ENCODE results near the gene ATP13A5. TPM values are rescaled to one million over a fixed set of nuclear protein-coding genes. Genes with fewer than 3 reads are reported as not detected.

Gene ATP13A5
- total and polyA plus RNA-seq, 3 donors from 2014 or later: 0.16 to 0.26 (median 0.25) TPM

DNA sequence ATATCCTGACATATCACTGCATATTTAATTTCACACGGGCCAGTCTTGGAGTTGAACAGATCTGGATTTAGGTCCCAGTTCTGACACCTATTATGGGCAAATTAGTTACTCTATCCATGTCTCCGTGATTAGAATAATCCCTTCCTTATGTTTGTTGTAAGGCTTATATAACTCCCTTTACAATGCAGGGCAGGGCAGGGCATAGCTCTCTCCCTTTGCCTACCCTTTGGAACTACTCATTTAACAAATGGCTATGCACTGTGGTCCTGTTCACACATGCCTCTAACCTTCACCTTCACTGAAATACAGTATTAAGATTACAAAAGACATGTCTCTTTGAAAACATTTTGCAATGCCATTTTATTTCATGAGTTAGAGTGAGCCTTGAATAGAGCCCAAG is 24.8 kb upstream of the ATP13A5 start:
- Histone ChIP-seq H3K36me3 (ENCODE audit: low read depth, missing control alignments) (no peaks in the 10 kb centered on the region), H3K27me3 (no peaks in the 10 kb centered on the region), H3K27ac (no peak overlapping the region), H3K9me3 (no peaks in the 10 kb centered on the region), H3K4me3 (no peak overlapping the region), H3K4me1 (no peaks in the 10 kb centered on the region)
- WGBS, 2 donors: 90 to 94% methylated on average over 2 of the region's 2 CpGs
- no peak for DNase-seq
- TF ChIP-seq, protein P1, sequence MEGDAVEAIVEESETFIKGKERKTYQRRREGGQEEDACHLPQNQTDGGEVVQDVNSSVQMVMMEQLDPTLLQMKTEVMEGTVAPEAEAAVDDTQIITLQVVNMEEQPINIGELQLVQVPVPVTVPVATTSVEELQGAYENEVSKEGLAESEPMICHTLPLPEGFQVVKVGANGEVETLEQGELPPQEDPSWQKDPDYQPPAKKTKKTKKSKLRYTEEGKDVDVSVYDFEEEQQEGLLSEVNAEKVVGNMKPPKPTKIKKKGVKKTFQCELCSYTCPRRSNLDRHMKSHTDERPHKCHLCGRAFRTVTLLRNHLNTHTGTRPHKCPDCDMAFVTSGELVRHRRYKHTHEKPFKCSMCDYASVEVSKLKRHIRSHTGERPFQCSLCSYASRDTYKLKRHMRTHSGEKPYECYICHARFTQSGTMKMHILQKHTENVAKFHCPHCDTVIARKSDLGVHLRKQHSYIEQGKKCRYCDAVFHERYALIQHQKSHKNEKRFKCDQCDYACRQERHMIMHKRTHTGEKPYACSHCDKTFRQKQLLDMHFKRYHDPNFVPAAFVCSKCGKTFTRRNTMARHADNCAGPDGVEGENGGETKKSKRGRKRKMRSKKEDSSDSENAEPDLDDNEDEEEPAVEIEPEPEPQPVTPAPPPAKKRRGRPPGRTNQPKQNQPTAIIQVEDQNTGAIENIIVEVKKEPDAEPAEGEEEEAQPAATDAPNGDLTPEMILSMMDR (IDR thresholded peaks at IDR 0.05): no peak
- intact Hi-C loops (cut with DNase I; ENCODE audit: low total_unique reads): no loop called here

DNA sequence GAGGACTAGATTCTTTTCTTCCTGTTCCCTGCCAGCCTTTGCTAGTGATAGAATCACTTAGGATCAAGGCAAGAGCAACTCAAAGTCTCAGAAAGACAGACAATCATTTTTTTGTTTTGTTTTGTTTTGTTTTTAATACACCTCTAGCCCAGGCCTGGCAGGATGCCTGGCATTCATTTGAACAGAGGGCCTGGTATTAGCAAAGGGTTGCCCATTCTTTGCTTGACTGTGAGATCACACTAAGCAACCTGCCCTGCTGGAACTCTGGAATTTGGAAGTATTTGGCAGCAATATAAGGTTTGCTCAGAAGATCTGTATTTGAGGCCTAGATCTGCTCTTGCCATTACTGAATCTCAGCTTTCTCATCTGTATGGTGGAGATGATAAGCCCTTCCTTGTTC is 21.8 kb upstream of the ATP13A5 start:
- TF ChIP-seq POLR2A (IDR thresholded peaks at IDR 0.05): no peak
- TF ChIP-seq, protein P1 (IDR thresholded peaks at IDR 0.05): no peak
- Histone ChIP-seq H3K27me3 (no peaks in the 10 kb centered on the region), H3K4me1 (no peaks in the 10 kb centered on the region), H3K27ac (no peak overlapping the region), H3K9me3 (no peaks in the 10 kb centered on the region), H3K4me3 (no peak overlapping the region), H3K36me3 (ENCODE audit: low read depth, missing control alignments) (no peaks in the 10 kb centered on the region)
- intact Hi-C loops (cut with DNase I; ENCODE audit: low total_unique reads): no loop called here
- no peak for DNase-seq

DNA sequence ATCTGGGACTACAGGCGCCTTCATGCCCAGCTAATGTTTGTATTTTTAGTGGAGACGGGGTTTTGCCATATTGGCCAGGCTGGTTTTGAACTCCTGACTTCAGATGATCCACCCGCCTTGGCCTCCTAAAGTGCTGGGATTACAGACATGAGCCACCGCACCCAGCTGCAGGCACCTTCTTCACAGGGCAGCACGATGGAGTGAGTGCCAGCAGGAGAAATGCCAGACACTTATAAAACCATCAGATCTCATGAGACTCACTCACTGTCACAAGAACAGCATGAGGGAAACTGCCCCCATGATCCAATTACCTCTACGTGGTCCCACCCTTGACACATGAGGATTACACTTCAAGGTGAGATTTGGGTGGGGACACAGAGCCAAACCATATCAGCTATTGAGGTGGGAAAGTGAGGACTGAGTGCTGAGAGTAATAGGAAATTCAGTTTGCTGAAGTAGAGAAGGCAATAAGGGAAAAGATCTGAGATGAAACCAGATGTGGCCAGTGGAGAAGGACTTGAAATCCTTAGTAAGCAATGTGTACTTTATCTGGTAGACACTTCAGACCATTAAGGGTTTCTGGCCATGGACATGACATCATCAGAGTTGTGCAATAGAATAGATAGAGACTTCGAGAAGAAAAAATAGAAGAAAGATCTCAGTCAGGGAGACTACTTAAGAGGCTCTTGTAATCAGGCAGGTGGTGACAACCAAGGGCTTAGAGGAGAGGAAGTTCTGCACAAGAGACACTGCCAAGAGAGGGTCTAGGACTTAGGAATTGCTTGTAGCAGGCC is 18.1 kb upstream of the ATP13A5 start:
- intact Hi-C loops (cut with DNase I; ENCODE audit: low total_unique reads): no loop called here
- 81 to 90% methylated on average over 5 to 7 of the region's 7 CpGs for WGBS, 2 donors
- no peaks in the 10 kb centered on the region for H3K27me3 ChIP-seq
- no peak overlapping the region for H3K4me3 ChIP-seq
- no peak for DNase-seq
- H3K9me3 ChIP-seq: no peaks in the 10 kb centered on the region
- peaks cover 6% of the 10 kb centered on the region for H3K4me1 ChIP-seq
- H3K27ac ChIP-seq: no peak overlapping the region
- H3K36me3 ChIP-seq (ENCODE audit: low read depth, missing control alignments): no peaks in the 10 kb centered on the region
- TF ChIP-seq, protein P1 (IDR thresholded peaks at IDR 0.05): no peak
- TF ChIP-seq POLR2A (IDR thresholded peaks at IDR 0.05): no peak

DNA sequence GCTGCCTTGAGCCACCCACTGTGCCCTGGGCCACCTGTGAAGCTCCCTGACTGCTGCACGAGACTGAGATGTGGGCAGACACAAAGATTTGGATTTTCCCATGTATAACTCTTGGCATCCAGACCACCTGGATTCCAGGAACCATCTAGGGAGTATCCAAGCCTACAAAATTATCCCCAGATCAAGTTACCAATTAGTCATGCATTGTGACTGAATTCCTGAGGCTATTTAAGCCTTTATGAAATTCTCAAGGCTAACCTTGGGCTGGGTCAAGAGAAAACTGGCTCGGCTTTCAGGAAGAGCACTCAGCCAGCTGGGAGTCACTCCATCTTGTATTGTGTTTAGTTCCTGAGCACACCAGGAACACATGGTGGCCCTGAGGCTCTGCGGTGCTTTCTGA is 13.3 kb upstream of the ATP13A5 start:
- TF ChIP-seq, protein P1 (IDR thresholded peaks at IDR 0.05): no peak
- no peak for TF ChIP-seq POLR2A (IDR thresholded peaks at IDR 0.05)
- no peak overlapping the region for H3K27ac ChIP-seq
- intact Hi-C loops (cut with DNase I; ENCODE audit: low total_unique reads): no loop called here
- WGBS, 2 donors: 47 to 63% methylated on average over 2 to 3 of the region's 3 CpGs
- H3K27me3 ChIP-seq: no peaks in the 10 kb centered on the region
- DNase-seq: no peak
- no peak overlapping the region for H3K4me3 ChIP-seq
- H3K9me3 ChIP-seq: no peaks in the 10 kb centered on the region
- peaks cover 6% of the 10 kb centered on the region for H3K4me1 ChIP-seq
- H3K36me3 ChIP-seq (ENCODE audit: low read depth, missing control alignments): no peaks in the 10 kb centered on the region

DNA sequence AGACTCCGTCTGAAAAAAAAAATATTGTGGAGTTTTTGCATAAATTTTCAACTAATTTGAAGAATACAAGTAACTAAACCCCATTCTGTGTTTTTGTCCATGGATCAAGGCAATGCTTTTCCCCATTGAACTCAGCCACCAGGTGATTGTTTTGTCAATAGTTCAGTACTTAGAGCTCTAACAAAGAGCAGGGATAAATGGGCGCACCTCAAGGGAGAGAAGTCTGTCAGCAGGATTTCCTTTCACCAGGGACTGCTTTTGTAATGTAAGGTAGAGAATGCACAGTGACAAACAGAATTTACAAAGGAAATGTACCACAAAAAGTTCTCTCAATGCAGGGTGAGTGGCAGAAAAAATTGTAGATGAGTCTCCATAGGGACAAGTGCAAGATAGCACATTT is 10.8 kb upstream of the ATP13A5 start:
- H3K36me3 ChIP-seq (ENCODE audit: low read depth, missing control alignments): no peaks in the 10 kb centered on the region
- no peaks in the 10 kb centered on the region for H3K27me3 ChIP-seq
- TF ChIP-seq, protein P1 (IDR thresholded peaks at IDR 0.05): no peak
- TF ChIP-seq POLR2A (IDR thresholded peaks at IDR 0.05): no peak
- H3K9me3 ChIP-seq: no peaks in the 10 kb centered on the region
- intact Hi-C loops (cut with DNase I; ENCODE audit: low total_unique reads): no loop called here
- no peak for DNase-seq
- WGBS, 2 donors: 78 to 85% methylated on average over 2 of the region's 2 CpGs
- no peak overlapping the region for H3K27ac ChIP-seq
- H3K4me1 ChIP-seq: peaks cover 6% of the 10 kb centered on the region
- no peak overlapping the region for H3K4me3 ChIP-seq
